ENCODE measurements around the gene LIPC. TPM values are rescaled to one million over a fixed set of nuclear protein-coding genes. Genes with fewer than 3 reads are reported as not detected.

Gene LIPC
- total RNA-seq, 1 experiment from 2014 or later: 0.55 TPM

GRCh38 chr15:58538225-58538727 is 106.5 kb downstream of the LIPC start:
- DNase-seq (ENCODE audit: low spot score): no peak

GRCh38 chr15:58538901-58539300 is 107.1 kb downstream of the LIPC start:
- no peak for DNase-seq (ENCODE audit: low spot score)

DNA sequence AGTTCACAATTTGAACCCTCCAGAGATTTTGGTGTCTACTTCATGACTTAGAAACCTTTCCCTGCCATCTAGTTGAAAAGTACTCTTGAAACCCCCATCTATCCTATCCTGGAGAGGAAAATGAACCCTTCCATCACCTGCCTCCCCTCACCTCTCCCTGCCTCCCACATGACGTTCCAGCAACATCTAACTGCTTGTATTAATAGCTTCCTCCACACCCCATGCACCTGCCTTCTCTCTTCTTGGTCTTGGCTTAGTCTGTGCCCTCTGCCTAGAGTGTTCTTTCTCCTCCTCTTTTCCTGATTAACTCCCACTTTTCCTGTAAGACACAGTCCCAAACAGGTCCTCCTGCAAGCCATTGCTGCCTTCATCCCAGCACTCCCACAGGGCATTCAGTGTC is 107.8 kb downstream of the LIPC start:
- no peak for DNase-seq (ENCODE audit: low spot score)

DNA sequence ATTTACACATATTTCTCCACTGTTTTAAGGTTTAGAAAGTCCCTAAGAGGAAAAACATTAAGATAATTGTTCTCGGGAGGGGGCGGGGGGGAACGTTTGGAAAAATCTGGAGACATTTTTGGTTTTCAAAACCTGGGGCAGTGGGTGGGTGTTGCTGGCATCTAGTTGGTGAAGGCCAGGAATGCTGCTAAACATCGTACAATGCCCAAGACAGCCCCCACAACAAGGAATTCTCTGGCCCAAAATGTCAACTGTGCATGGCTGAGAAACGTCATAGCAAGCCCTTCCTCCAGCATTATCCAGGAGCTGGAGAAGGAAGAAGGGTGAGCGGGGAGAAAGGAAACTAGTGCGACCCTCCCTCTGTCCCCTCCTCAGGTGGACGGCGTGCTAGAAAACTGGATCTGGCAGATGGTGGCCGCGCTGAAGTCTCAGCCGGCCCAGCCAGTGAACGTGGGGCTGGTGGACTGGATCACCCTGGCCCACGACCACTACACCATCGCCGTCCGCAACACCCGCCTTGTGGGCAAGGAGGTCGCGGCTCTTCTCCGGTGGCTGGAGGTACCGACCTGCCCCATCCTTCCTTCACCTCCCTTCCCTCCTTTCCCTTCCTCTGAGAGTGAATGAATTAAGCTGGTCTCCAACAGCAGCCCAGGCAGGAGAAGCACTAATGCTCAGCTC is 109.8 kb downstream of the LIPC start:
- no peak for DNase-seq (ENCODE audit: low spot score)

DNA sequence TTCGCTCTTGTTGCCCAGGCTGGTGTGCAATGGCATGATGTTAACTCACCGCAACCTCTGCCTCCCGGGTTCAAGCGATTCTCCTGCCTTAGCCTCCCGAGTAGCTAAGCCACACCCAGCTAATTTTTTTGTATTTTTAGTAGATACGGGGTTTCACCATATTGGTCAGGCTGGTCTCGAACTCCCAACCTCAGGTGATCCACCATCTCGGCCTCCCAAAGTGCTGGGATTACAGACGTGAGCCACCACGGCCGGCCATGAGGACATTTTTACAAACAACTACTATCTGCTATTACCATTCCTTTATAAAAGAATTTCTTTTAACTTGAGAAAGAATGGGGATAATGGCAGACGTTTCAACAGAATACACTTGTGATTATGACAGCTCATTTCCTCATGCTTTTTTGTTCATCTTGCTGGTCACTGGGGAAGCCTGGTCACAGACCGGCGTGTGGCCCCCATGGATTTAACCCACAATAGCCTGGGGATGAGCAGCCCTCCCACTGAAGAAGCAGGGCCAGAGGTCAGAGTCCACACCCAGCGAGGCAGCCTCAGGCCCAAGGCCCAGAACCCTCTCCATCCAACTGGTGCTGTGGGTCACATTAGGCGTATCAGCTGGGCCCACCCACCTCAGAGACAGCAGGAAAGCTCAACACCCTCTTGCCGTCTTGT is 112.0 kb downstream of the LIPC start:
- DNase-seq (ENCODE audit: low spot score): no peak

- DNase-seq (ENCODE audit: low spot score): no peak
Measured at GRCh38 chr15:58544756-58545155, 113.0 kb downstream of the LIPC start.

GRCh38 chr15:58545307-58546065 is 113.7 kb downstream of the LIPC start:
- peak; percentile 19 for DNase-seq (ENCODE audit: low spot score)

DNA sequence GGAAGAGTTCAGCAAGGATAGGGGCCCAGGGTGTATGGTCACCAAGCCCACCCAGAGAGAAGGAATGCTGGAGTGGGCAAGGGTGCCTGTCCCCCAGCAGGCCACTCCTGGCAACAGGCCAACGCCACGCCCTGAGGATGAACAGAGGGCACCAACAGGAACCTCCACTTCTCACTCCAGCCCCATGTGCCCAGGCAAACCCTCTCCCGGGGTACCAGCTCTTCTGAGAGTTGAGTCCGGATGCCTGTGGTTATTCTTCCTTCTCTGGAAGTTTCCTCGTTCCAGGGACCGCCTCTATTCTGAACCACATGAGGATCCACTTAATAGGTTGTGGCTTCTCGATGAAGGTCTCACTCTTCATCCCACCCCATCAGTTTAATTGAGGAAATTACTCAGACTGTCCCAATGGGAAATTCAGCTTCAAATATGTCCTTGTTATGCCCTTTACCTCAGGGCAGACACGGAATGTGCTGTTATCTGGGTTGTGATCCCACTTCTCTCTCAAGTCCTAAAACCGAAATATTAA is 114.3 kb downstream of the LIPC start:
- DNase-seq (ENCODE audit: low spot score): peak; percentile 69

GRCh38 chr15:58546635-58547627 is 115.1 kb downstream of the LIPC start:
- peak; percentile 97 for DNase-seq (ENCODE audit: low spot score)

DNA sequence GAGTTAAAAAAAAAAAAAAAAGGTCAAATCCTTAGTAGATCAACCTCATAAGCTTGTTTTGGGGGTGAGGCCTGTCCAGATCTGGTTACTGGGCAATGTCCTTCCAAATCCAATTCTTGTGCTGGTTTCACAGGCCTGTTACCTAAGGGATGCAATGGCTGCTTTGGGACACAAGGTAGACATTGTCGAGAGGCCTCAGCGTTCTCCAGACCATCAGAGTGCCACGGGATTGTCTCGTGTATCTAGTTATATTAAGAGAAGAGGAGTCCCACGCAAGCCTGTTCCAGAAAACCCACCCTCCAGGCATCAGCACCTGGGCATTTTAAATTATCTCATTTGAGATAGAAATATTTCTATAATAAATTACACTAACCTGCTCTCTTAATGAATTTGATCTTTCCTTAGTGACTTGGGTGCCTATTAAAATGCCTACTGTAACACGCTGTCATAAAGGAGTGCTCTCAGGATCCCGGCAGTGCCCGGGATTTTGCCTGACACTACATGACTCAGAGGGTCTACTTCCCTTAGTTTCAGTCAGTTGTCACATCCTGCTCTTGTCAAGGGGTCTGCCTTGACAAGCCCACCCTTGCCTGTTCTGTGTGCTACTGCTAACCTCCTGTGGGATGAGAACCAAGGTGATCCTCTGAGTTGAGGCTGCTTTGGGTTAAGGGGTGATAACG is 116.0 kb downstream of the LIPC start:
- peak; percentile 16 for DNase-seq (ENCODE audit: low spot score)

GRCh38 chr15:58548308-58549012 is 116.7 kb downstream of the LIPC start:
- no peak for DNase-seq (ENCODE audit: low spot score)

DNA sequence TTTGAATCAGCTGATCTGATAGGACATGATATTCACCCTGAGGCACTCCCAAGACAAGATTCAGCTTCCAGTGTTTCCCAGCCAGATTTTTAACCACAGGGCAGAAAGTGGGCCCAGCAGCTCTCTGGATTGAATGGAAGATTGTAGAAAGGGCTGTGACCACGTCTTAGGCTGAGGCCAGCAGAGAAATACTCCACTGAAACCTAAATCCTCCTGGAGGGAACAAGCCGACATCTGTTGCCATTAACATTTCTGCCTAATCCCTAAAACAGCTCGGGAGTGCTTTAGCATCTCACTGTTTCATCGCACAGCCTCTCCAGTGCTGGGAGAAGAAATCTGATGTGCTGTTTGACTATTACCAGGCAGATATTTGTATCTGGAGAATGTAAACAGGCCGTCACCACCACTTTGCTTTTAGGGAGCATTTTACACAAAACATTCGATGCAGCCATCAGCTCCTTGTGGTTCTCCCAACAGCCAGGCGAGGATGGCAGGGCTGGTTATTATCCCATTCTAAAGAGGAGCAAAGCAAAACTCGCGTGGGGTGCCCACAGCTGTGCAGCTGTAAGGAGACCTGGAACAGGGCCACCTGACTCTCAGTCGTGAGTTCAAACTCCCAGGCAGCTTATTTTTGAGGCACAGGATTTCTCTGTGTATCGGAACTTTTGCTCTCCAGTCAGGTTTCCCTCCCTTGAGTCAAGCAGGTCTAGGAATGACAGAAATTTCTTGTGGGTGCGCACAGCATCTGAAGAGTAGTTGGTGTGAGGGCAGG is 117.4 kb downstream of the LIPC start:
- DNase-seq (ENCODE audit: low spot score): no peak

- DNase-seq (ENCODE audit: low spot score): no peak
Measured at GRCh38 chr15:58549785-58550074, 117.9 kb downstream of the LIPC start.

GRCh38 chr15:58551084-58551763 is 119.4 kb downstream of the LIPC start:
- no peak for DNase-seq (ENCODE audit: low spot score)

- DNase-seq (ENCODE audit: low spot score): peak; percentile 80
Measured at GRCh38 chr15:58551764-58552504, 120.1 kb downstream of the LIPC start.

DNA sequence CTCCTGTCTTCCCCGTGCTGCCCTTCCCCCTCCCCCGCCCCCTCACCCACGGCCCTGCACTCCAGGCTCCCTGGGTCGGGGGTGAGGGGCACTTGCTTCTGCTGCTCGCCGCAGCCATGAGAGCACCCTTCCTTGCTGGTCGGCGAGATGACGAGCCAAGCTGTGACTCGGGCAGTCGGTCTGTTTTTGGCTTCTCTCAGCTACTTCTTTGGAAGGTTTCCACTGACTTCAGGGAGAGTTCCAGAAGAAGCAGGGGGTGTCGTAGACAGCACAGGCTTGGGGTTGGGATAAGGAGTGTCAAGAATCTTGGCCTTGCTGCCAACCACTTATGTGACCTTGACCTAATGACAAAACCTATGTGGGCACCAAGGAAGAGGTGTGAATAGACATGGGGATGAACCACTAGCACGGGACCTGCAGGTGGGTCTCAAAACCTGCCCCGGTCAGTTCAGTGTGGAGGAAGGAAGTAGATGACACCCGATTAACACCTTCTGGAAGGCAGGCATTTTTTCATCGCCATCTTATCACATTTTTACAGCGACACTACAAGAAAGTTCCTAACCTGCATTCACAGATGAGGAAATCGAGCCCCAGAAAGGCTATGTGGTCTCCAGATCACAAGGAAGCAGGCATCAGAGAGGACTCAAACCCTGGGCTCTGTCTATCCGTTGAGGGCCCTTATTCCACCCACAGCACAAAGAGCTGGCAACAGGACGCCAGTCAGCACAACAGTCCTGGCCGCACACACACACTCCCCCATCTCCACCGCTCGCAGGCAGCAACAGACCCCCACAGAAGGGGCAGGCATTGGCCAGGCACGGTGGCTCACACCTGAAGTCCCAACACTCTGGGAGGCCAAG is 120.9 kb downstream of the LIPC start:
- DNase-seq (ENCODE audit: low spot score): no peak

DNA sequence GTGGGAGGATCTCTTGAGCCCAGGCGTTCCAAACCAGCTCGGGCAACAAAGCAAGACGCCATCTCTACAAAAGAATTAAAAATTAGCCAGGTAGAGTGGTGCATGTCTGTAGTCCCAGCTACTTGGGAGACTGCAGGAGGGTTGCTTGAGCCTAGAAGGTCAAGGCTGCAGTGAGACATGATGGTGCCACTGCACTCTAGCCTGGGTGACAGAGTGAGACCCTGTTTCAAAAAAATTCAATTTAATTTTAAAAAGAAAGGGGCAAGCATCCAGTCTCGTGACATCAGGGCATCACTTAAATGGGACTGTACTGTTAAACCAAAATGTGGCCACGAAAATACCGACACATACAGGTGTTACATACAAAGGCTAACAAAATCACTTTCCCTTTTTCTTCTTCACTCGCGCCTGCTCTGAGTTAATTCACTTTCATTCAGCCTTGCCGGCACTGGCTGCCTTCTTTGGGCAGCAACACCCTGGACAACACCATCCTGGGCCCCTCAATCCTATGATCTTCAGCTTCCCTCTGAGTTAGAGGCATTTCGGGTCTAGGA is 121.7 kb downstream of the LIPC start:
- no peak for DNase-seq (ENCODE audit: low spot score)
